Activated naive CD8-positive, alpha-beta T cell treated with anti-CD3 and anti-CD28 coated beads for 36 hours (primary cell): ENCODE data around the gene TYMS. TPM values are rescaled to one million over a fixed set of nuclear protein-coding genes. Genes with fewer than 3 reads are reported as not detected.
"Not testable (repeated sequence)": the region's sequence is repeated elsewhere in the genome, so short reads cannot be mapped to it uniquely, and the experiment has no call there.

Source experiments
- DNase-seq: peaks from one replicate; pipeline ENCODE4 v3.0.0; 2021
- H3K27ac Mint-ChIP-seq: one replicate; pipeline ENCODE4 v1.8.0; 2022; ENCODE audit warnings: mild to moderate bottlenecking, moderate library complexity, mixed read lengths
- H3K27me3 Mint-ChIP-seq: one replicate; pipeline ENCODE4 v1.8.0; 2022; ENCODE audit warnings: mild to moderate bottlenecking, mixed read lengths
- H3K36me3 Mint-ChIP-seq: one replicate; pipeline ENCODE4 v1.8.0; 2021; ENCODE audit warnings: mild to moderate bottlenecking, mixed read lengths
- H3K4me1 Mint-ChIP-seq: one replicate; pipeline ENCODE4 v1.8.0; 2021; ENCODE audit warnings: mixed read lengths
- H3K4me3 Mint-ChIP-seq: one replicate; pipeline ENCODE4 v1.8.0; 2022; ENCODE audit warnings: mild to moderate bottlenecking, moderate library complexity, mixed read lengths
- H3K9me3 Mint-ChIP-seq: one replicate; pipeline ENCODE4 v1.8.0; 2022; ENCODE audit warnings: mixed read lengths
- total RNA-seq, 2 experiments: library from RNA; stranded (reverse); gene quantifications; one replicate each; pipeline ENCODE4 v1.2.3, GENCODE V29; 2021

TYMS gene
- total RNA-seq, 2 experiments from 2014 or later: 364 to 369 TPM

DNA sequence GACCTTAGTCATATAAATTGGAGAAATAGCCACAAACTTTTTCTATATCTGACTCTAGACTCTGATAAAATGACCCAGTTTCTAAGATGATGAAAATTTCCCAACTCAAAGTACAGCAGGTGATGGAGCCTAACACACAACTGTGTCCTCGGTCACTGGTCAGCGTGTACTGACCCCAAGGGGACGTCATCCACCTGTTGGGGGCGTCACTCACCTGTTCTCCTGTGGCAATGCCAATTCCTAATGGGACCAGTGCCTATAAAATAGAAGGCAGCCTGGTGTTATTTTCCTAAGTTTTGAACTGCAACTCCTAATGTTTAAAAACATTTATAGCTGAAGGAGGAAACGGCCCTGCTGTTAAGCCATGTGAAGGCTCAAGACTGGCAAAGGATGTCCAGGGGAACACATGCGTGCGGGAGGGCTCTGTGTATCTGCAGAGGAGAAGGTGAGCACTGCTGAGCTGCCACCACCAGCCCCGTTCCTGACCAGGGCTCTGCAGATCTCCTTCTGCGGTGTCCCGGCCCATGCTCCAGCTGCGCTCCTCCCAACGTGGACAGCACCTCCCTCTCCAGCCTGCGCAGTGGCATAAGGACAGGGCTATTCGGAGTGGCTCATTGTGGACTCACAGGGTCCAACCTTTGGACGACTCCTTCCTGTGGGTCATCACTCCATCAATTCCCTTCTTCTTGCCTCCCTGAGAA lies 21.2 kb downstream of the TYMS start:
- H3K27me3 Mint-ChIP-seq: no peaks in the 10 kb centered on the region

DNA sequence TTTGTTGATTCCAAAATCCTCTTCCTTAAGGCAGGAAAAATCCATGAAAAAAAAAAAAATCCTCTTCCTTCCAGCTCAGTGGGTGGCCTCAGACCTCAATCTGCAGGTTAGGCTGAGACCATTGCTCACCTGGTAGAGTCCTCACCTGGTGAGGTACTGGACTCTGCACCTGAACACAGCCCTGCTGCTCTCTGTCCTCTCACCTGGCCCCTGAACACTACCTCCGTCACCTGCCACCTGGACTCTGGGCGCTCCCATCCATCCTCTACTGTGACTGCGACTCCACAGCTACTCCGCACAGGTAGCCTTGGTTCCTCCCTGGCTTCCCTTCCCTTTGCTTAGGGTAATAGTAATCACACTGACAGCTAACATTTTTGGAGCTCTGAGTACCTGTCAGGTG lies 22.1 kb downstream of the TYMS start:
- H3K27ac Mint-ChIP-seq: no peak overlapping the region
- DNase-seq: no peak
- H3K4me3 Mint-ChIP-seq: no peak overlapping the region
- no peaks in the 10 kb centered on the region for H3K9me3 Mint-ChIP-seq
- peaks cover 49% of the 10 kb centered on the region for H3K36me3 Mint-ChIP-seq
- no peaks in the 10 kb centered on the region for H3K27me3 Mint-ChIP-seq
- peaks cover 19% of the 10 kb centered on the region for H3K4me1 Mint-ChIP-seq

More for the DNA sequence above, 21.2 kb downstream of the TYMS start:
- Mint-ChIP-seq H3K4me1 (peaks cover 19% of the 10 kb centered on the region), H3K4me3 (no peak overlapping the region), H3K27ac (no peak overlapping the region), H3K9me3 (no peaks in the 10 kb centered on the region), H3K36me3 (peaks cover 48% of the 10 kb centered on the region)
- DNase-seq: no peak

DNA sequence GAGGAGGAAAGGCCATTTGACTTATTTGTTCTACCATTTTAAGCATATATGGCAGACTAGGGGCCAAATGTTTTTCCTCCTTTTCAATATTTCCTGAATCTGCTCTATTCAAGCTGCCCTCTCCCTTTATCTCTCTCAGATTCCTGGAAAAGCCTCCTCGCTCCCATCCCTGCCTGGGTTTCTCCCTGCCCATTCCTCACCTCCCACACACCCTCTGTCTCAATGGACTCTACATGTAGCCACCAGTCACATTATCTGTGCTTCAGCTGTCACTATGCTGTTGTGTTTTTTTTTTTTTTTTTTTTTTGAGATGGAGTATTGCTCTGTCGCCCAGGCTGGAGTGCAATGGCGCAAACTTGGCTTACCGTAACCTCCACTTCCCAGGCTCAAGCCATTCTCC lies 22.9 kb downstream of the TYMS start:
- Mint-ChIP-seq H3K4me1 (peaks cover 19% of the 10 kb centered on the region), H3K9me3 (no peaks in the 10 kb centered on the region), H3K4me3 (no peak overlapping the region), H3K27me3 (no peaks in the 10 kb centered on the region), H3K36me3 (peaks cover 45% of the 10 kb centered on the region), H3K27ac (no peak overlapping the region)
- DNase-seq: no peak

DNA sequence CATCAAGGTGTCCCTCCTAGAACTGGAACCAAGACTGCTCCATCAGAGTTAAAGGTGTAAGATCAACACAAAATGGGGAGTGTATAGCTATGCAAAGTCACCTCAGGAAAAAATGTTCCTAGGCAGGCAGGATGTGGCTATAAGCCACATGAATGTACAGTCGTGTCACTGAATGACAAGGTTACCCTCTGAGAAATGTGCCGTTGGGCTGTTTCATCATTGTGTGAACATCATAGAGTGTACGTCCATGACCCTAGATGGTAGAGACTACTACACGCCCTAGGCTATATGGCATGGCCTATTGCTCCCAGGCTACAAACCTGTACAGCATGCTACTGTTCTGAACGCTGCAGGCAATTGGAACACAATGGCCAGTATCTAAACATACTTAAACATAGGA lies 24.5 kb downstream of the TYMS start:
- Mint-ChIP-seq H3K27me3 (no peaks in the 10 kb centered on the region), H3K9me3 (no peaks in the 10 kb centered on the region), H3K36me3 (peaks cover 34% of the 10 kb centered on the region), H3K4me1 (peaks cover 19% of the 10 kb centered on the region), H3K27ac (peak overlapping the region; percentile 86), H3K4me3 (no peak overlapping the region)
- DNase-seq: peak; percentile 65

DNA sequence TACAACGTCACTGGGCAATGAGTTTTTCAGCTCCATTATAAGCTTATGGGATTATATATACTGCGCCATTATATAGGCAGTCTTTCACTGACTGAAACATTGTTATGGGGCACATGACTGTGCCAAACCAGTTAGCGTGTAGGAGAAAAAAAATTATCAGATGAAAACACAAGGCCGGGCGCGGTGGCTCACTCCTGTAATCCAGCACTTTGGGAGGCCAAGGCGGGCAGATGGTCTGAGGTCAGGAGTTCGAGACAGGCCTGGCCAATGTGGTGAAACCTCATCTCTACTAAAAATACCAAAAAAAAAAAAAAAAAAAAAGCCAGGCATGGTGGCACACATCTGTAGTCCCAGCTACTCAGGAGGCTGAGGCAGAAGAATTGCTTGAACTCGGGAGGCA lies 25.0 kb downstream of the TYMS start:
- DNase-seq, H3K9me3 Mint-ChIP-seq, H3K27me3 Mint-ChIP-seq, H3K4me3 Mint-ChIP-seq: not testable (repeated sequence)
- H3K27ac Mint-ChIP-seq: peak overlapping the region; percentile 86
- H3K4me1 Mint-ChIP-seq: peaks cover 19% of the 10 kb centered on the region
- H3K36me3 Mint-ChIP-seq: peaks cover 38% of the 10 kb centered on the region

DNA sequence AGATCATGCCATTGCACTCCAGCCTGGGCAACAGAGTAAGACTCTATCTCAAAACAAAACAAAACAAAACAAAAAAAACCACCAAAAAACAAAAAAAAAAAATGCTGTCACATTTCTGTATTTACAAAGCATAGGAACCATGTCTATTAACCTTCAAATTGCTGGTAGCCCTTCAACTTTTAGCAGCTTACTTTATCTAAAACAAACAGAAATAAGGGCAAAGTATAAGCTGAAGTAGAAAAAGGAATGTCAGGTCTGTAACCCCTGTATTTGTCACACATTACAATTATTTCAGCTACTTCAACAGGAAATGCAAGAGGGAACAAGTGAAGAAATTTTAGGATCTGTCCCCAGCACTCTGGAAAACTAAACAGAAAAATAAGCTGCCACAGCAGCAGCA lies 25.4 kb downstream of the TYMS start:
- no peak overlapping the region for H3K4me3 Mint-ChIP-seq
- no peak for DNase-seq
- no peaks in the 10 kb centered on the region for H3K27me3 Mint-ChIP-seq
- H3K36me3 Mint-ChIP-seq: peaks cover 40% of the 10 kb centered on the region
- no peaks in the 10 kb centered on the region for H3K9me3 Mint-ChIP-seq
- peak overlapping the region; percentile 86 for H3K27ac Mint-ChIP-seq
- peaks cover 19% of the 10 kb centered on the region for H3K4me1 Mint-ChIP-seq

DNA sequence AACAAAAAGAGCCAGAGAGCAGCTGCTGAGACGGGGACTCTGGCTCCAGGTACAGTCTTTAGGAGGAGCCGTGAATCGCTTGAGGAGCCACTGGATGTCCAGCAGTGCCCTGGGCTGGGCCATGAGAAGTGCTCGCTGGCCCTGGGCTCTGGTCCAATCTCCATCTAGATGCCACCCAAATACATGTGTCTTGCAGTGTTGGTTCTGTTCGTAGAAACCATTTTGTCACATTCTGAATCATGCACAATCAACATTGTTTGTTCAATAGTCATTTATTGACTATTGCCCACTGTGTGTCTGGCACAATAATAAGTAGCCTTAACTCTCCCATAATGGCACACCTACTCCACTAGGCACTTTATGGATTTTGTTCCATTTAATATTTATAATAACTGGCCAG lies 26.1 kb downstream of the TYMS start:
- H3K27me3 Mint-ChIP-seq: no peaks in the 10 kb centered on the region
- no peaks in the 10 kb centered on the region for H3K9me3 Mint-ChIP-seq
- DNase-seq: no peak
- no peak overlapping the region for H3K4me3 Mint-ChIP-seq
- H3K36me3 Mint-ChIP-seq: peaks cover 40% of the 10 kb centered on the region
- H3K4me1 Mint-ChIP-seq: peaks cover 19% of the 10 kb centered on the region
- H3K27ac Mint-ChIP-seq: no peak overlapping the region

DNA sequence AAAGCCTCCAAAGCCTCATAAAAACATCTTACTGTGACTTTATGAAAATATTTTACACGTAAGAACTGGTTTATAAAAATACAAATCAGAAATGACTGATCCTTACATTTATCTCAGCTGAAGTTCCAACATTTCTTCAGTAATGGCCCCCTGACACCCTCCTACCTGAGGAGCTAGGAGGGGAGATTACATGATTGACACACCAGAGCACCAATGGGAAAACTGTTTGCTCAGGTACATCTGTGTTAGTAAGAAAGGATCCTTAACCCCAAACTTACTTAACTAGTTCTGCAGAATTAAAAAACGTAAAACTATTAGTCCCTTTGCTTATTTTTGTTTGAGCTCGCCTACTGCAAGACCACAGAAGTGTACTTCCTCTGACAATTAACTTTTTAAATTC lies 28.0 kb downstream of the TYMS start:
- H3K27me3 Mint-ChIP-seq: no peaks in the 10 kb centered on the region
- H3K36me3 Mint-ChIP-seq: peaks cover 38% of the 10 kb centered on the region
- peaks cover 21% of the 10 kb centered on the region for H3K4me1 Mint-ChIP-seq
- H3K4me3 Mint-ChIP-seq: no peak overlapping the region
- H3K9me3 Mint-ChIP-seq: no peaks in the 10 kb centered on the region
- H3K27ac Mint-ChIP-seq: no peak overlapping the region
- DNase-seq: no peak

DNA sequence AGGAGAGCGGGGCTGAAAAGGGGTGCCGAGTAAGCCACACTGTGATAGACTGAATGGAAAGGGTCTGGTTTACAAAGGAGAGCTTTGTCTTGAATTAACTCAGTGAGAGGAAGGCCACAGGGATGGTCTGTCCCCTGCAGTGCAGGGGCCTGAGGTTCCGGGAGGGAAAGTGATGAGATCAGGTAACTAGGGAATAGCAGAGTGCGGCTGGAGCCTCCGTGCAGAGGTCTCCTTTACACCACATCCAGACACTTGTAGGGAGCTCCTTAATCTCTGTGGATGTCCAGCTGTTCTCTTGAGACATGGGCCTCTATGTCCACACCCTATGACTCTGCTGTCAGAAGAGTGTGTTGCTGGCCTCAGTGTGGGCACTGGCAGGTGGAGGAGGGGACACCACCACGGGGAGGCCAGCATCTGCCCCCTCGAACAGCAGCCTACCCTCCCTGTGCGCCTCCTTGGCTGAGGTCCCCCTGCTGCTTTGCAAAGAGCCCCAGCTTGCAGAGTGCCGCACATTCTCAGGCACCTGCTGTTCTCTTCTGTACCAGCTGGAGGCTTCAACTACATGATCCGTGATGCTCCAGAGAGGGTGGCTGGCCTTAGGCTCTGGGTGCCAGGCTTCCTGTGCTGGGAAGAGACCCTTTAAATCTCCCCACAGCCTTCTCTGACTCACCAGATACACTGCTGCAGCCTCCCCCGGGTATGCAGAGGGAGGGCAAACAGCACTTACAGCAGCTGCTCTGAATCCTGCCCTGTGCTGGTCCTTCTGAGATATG lies 29.1 kb downstream of the TYMS start:
- Mint-ChIP-seq H3K27me3 (no peaks in the 10 kb centered on the region), H3K4me1 (peaks cover 19% of the 10 kb centered on the region), H3K36me3 (peaks cover 30% of the 10 kb centered on the region), H3K4me3 (no peak overlapping the region), H3K27ac (no peak overlapping the region), H3K9me3 (no peaks in the 10 kb centered on the region)
- no peak for DNase-seq

DNA sequence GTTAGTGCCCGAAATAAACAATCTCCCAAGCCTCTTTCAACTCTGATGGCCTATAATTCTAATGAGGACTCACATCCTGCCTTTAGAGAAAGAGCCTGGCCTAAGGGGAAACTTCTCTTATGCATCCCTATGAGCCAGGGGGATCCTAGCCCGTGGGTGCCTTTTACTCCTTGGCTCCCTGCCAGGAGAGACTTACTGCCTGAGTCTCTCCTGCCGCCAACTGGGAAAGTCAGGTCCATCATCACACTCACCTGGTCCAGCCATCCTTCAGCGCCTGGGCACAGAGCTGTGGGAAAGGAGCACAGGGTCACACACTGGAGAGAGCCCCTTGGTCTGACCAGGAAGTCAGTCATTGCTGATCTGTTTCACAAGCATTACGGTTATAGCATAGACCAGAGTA lies 30.9 kb downstream of the TYMS start:
- H3K27ac Mint-ChIP-seq: no peak overlapping the region
- H3K9me3 Mint-ChIP-seq: no peaks in the 10 kb centered on the region
- H3K36me3 Mint-ChIP-seq: peaks cover 16% of the 10 kb centered on the region
- no peaks in the 10 kb centered on the region for H3K27me3 Mint-ChIP-seq
- DNase-seq: no peak
- no peak overlapping the region for H3K4me3 Mint-ChIP-seq
- H3K4me1 Mint-ChIP-seq: peaks cover 3% of the 10 kb centered on the region

DNA sequence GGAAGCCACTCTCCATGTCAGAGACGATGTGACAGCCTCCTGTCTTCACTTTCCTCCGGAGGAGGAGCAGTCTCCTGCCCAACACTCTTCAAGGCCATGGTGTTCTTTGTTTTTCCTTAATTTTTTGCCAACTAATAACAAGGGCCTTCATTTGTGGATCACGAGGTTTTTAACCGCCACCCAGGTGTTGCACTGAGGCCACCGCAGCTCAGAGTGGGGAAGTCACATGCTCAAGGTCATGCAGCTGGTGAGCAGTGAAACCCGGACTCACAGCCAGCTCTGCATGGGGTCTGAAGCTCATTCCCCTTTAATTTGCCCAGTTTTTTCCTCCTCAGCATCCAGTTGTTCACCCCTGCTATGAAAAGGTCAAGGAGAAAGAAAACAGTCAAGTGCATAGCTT lies 35.4 kb downstream of the TYMS start:
- no peak for DNase-seq
- H3K27me3 Mint-ChIP-seq: no peaks in the 10 kb centered on the region
- H3K4me1 Mint-ChIP-seq: peaks cover 4% of the 10 kb centered on the region
- no peaks in the 10 kb centered on the region for H3K9me3 Mint-ChIP-seq
- H3K27ac Mint-ChIP-seq: no peak overlapping the region
- H3K4me3 Mint-ChIP-seq: no peak overlapping the region
- peaks cover 17% of the 10 kb centered on the region for H3K36me3 Mint-ChIP-seq

DNA sequence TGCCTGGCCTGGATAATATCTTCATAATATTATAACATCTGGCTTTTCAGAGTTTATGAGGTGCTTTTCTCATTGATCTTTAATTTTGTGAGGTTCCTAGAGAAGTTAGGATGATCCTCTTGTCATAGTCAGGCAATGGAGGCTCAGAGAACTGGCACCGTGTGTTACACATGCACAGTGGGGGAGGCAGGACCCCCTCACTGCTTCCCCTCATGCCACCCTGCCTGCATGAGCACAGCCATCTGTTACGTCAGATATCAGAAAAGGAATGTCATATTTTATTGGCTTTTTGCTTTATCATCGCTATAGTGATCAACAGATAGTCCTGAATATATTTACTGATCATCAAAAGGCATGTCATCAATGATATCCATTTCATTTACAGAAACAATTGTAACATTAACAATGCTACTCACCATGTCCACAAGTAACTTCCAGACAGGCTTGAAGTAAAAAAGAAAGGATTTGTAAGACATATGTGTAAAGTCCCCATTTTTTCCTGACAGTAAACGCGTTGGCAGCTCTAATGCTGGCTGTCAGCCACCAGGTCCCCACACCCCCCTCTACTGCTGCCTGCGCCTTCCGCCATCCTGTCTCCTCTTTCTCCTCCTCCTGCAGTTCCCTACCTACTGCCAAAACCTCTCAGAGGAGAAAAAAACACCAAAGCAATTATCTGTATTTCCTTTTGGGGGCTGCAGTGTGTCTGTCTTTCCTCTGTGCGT lies 36.2 kb downstream of the TYMS start:
- peaks cover 19% of the 10 kb centered on the region for H3K36me3 Mint-ChIP-seq

DNA sequence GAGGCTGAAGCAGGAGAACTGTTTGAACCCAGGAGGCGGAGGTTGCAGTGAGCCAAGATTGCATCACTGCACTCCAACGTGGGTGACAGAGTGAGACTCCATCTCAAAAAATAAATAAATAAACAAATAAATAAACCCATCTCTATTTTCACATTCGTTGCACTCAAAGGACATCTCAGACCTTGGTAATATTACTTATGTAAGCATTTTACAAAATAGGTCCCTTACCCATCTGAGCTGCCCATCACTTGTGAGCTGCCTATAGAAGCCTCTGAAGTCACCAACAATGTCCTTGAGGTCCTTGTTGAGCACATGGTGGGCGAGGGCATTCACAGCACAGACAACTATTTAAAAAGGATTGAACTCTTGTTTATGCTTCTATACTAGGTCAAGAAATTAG lies 39.6 kb downstream of the TYMS start:
- H3K27me3 Mint-ChIP-seq: no peaks in the 10 kb centered on the region
- no peak for DNase-seq
- no peaks in the 10 kb centered on the region for H3K9me3 Mint-ChIP-seq
- H3K36me3 Mint-ChIP-seq: peaks cover 18% of the 10 kb centered on the region
- peaks cover 4% of the 10 kb centered on the region for H3K4me1 Mint-ChIP-seq
- H3K27ac Mint-ChIP-seq: no peak overlapping the region
- no peak overlapping the region for H3K4me3 Mint-ChIP-seq

More for the DNA sequence above, 36.2 kb downstream of the TYMS start:
- no peaks in the 10 kb centered on the region for H3K9me3 Mint-ChIP-seq
- H3K27me3 Mint-ChIP-seq: no peaks in the 10 kb centered on the region
- peak overlapping the region; percentile 55 for H3K27ac Mint-ChIP-seq
- no peak overlapping the region for H3K4me3 Mint-ChIP-seq
- DNase-seq: no peak
- peaks cover 4% of the 10 kb centered on the region for H3K4me1 Mint-ChIP-seq

DNA sequence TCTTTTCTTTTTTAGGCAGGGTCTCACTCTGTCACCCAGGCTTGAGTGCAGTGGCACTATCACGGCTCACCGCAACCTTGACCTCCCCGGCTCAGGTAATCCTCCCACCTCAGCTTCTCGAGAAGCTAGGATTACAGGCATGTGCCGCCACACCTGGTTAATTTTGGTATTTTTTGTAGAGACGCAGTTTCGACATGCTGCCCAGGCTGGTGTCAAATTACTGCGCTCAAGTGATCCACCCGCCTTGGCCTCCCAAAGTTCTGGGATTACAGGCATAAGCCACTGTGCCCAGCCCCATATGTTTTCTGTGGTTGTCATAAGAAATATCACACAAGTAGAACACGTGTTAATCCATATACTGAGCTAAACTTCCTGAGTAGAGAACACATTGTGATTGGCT lies 40.3 kb downstream of the TYMS start:
- Mint-ChIP-seq H3K36me3 (peaks cover 20% of the 10 kb centered on the region), H3K4me1 (peaks cover 5% of the 10 kb centered on the region), H3K27ac (no peak overlapping the region), H3K4me3 (no peak overlapping the region), H3K9me3 (no peaks in the 10 kb centered on the region), H3K27me3 (no peaks in the 10 kb centered on the region)
- DNase-seq: no peak

DNA sequence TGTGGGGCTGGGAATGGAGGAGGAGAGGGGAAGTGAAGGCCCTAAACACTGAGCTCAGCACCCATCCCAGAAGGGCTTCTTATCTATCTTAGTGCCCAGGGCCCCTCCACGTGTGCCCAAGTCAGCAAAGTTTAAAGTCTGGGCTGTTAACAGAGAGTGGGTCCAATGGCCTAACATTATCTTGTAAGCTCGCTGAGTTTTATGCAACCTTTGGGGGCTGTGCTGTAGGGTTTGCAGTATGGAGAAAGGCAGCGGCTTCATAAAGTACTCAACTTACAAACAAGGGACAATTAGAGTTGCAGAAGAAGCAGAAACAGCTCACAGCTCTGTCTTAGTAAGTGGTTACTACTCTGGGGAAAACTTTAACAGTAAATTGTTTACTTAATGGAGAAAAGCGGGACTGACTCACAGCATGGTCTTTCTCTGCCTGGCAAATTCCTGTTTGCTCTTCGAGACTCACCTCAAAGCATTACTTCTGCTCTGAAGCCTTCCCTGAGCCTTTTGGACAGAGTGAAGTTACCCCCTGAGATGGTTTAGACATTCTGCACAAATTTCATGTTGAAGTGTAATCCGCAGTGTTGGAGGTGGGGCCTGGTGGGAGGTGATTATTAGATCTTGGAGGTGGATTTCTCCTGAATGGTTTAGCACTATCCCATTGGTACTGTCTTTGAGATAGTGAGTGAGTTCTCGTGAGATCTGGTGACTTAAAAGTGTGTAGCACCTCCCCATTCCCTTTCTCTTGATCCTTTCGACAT lies 45.9 kb downstream of the TYMS start:
- no peaks in the 10 kb centered on the region for H3K9me3 Mint-ChIP-seq
- H3K4me1 Mint-ChIP-seq: peaks cover 27% of the 10 kb centered on the region
- H3K27ac Mint-ChIP-seq: peak overlapping the region; percentile 67
- DNase-seq: no peak
- H3K4me3 Mint-ChIP-seq: no peak overlapping the region
- H3K27me3 Mint-ChIP-seq: no peaks in the 10 kb centered on the region
- peaks cover 34% of the 10 kb centered on the region for H3K36me3 Mint-ChIP-seq
